ENCODE results near the gene LY86. TPM values are rescaled to one million over a fixed set of nuclear protein-coding genes. Genes with fewer than 3 reads are reported as not detected.
"Not testable (repeated sequence)": the region's sequence is repeated elsewhere in the genome, so short reads cannot be mapped to it uniquely, and the experiment has no call there.

LY86 gene
- total RNA-seq, 1 donor from 2014 or later = not detected

GRCh38 chr6:6610031-6610591 is 21.6 kb downstream of the LY86 start:
- no peak for DNase-seq (ENCODE audit: low spot score, unreplicated experiment)
- Mint-ChIP-seq H3K27ac (no peak overlapping the region), H3K4me1 (ENCODE audit: low read depth) (no peaks in the 10 kb centered on the region), H3K36me3 (ENCODE audit: insufficient read depth) (no peaks in the 10 kb centered on the region), H3K27me3 (peaks cover 4% of the 10 kb centered on the region), H3K9me3 (ENCODE audit: low read depth) (no peaks in the 10 kb centered on the region), H3K4me3 (ENCODE audit: low read depth) (no peak overlapping the region)
- TF ChIP-seq CTCF (IDR thresholded peaks at IDR 0.05; ENCODE audit: unreplicated experiment) = no peak

GRCh38 chr6:6611486-6611885 is 23.0 kb downstream of the LY86 start:
- no peak for DNase-seq (ENCODE audit: low spot score, unreplicated experiment)
- no peaks in the 10 kb centered on the region for H3K4me1 Mint-ChIP-seq (ENCODE audit: low read depth)
- TF ChIP-seq CTCF (IDR thresholded peaks at IDR 0.05; ENCODE audit: unreplicated experiment) = no peak
- H3K27ac Mint-ChIP-seq = no peak overlapping the region
- no peaks in the 10 kb centered on the region for H3K36me3 Mint-ChIP-seq (ENCODE audit: insufficient read depth)
- H3K27me3 Mint-ChIP-seq = peaks cover 6% of the 10 kb centered on the region
- no peak overlapping the region for H3K4me3 Mint-ChIP-seq (ENCODE audit: low read depth)
- H3K9me3 Mint-ChIP-seq (ENCODE audit: low read depth) = no peaks in the 10 kb centered on the region

GRCh38 chr6:6612308-6612707 is 23.8 kb downstream of the LY86 start:
- DNase-seq (ENCODE audit: low spot score, unreplicated experiment) = no peak
- Mint-ChIP-seq H3K27ac (no peak overlapping the region), H3K4me1 (ENCODE audit: low read depth) (no peaks in the 10 kb centered on the region), H3K27me3 (peaks cover 10% of the 10 kb centered on the region), H3K4me3 (ENCODE audit: low read depth) (no peak overlapping the region), H3K36me3 (ENCODE audit: insufficient read depth) (no peaks in the 10 kb centered on the region), H3K9me3 (ENCODE audit: low read depth) (no peaks in the 10 kb centered on the region)
- no peak for TF ChIP-seq CTCF (IDR thresholded peaks at IDR 0.05; ENCODE audit: unreplicated experiment)

- not testable (repeated sequence) for H3K9me3 Mint-ChIP-seq (ENCODE audit: low read depth); H3K4me3 Mint-ChIP-seq (ENCODE audit: low read depth); H3K4me1 Mint-ChIP-seq (ENCODE audit: low read depth); DNase-seq (ENCODE audit: low spot score, unreplicated experiment); H3K27ac Mint-ChIP-seq; H3K36me3 Mint-ChIP-seq (ENCODE audit: insufficient read depth)
- peaks cover 10% of the 10 kb centered on the region for H3K27me3 Mint-ChIP-seq
Observed at GRCh38 chr6:6613103-6613718, 24.7 kb downstream of the LY86 start.

GRCh38 chr6:6614096-6614982 is 25.8 kb downstream of the LY86 start:
- DNase-seq (ENCODE audit: low spot score, unreplicated experiment) = no peak
- Mint-ChIP-seq H3K9me3 (ENCODE audit: low read depth) (no peaks in the 10 kb centered on the region), H3K36me3 (ENCODE audit: insufficient read depth) (no peaks in the 10 kb centered on the region), H3K27ac (no peak overlapping the region), H3K4me1 (ENCODE audit: low read depth) (no peaks in the 10 kb centered on the region), H3K4me3 (ENCODE audit: low read depth) (no peak overlapping the region), H3K27me3 (peaks cover 10% of the 10 kb centered on the region)
- TF ChIP-seq CTCF (IDR thresholded peaks at IDR 0.05; ENCODE audit: unreplicated experiment) = no peak

Measured in progenitor cell of endocrine pancreas (in vitro differentiated cells).